Suprapubic skin (tissue), 4 donors: ENCODE results near the gene LRIG1.

Source experiments
- CTCF ChIP-seq, 2 donors: fragments of 200-600 bp in 1 of 2; fragments of 450-650 bp in 1 of 2; sonication (generic) in 1 of 2; IDR thresholded peaks; one replicate each; pipeline ENCODE4 v1.5.1; 2016 to 2019; ENCODE audit warnings: antibody characterized with exemption in 2 of 2, mild to moderate bottlenecking in 1 of 2, moderate library complexity in 1 of 2
- EP300 ChIP-seq: sonication (generic); formaldehyde crosslinking; IDR thresholded peaks from one replicate; pipeline ENCODE4 v1.6.1; 2017; ENCODE audit warnings: antibody characterized with exemption
- POLR2A ChIP-seq, 2 donors: fragments of 450-650 bp; IDR thresholded peaks; one replicate each; pipeline ENCODE4 v1.6.1; 2017; ENCODE audit warnings: antibody characterized with exemption in 2 of 2, mild to moderate bottlenecking in 2 of 2, moderate library complexity in 2 of 2
- POLR2AphosphoS5 ChIP-seq, 3 donors: sonication (generic); formaldehyde crosslinking; IDR thresholded peaks; one replicate each; pipeline ENCODE4 v1.6.1; 2017; ENCODE audit warnings: antibody characterized with exemption in 3 of 3

- TF ChIP-seq POLR2A (IDR thresholded peaks at IDR 0.05) (no peak), CTCF (IDR thresholded peaks at IDR 0.05) (no peak), EP300 (no peak), POLR2AphosphoS5 (IDR thresholded peaks at IDR 0.05) (no peak)
Measured at GRCh38 chr3:66401157-66401550, 99.7 kb downstream of the LRIG1 start.
